Stimulated activated CD4-positive, alpha-beta T cell treated with anti-CD3 and anti-CD28 coated beads, TNF-alpha, amount 100 ng/mL, for 1 hour (primary cell): ENCODE results near the gene ADARB2.

Experiments used
- DNase-seq, 3 donors: peaks; one replicate each; pipeline ENCODE4 v3.0.0-alpha.2; 2020; ENCODE audit warnings: low read depth in 3 of 3, low spot score in 1 of 3

The ADARB2 gene

GRCh38 chr10:1508096-1508495 lies 229.2 kb downstream of the ADARB2 start:
- DNase-seq, result no peak

- DNase-seq, result no peak
Observed at GRCh38 chr10:1507436-1507835, 229.9 kb downstream of the ADARB2 start.

GRCh38 chr10:1504940-1505339 lies 232.4 kb downstream of the ADARB2 start:
- DNase-seq, result no peak

- DNase-seq, result no peak
Observed at GRCh38 chr10:1504286-1504685, 233.0 kb downstream of the ADARB2 start.

DNA sequence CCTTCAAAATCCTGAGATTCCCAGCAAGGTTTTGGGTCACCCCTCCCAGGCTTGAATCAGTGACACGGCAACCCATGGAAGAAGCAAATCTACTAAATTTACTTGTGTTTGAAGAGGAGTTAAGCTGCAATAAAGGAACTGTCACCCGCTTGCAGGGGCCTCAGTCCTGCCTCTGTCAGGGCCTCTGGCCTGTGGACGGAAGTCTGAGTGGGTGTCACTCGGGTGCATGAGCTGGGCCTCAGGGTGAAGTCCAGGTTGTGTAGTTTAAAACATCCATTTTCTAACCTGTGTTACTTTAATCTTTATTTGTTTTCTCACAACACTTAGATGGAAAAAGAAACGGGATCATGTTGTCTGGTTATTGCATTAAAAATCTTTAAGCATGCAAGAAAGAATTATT lies 234.9 kb downstream of the ADARB2 start:
- DNase-seq, result no peak

DNA sequence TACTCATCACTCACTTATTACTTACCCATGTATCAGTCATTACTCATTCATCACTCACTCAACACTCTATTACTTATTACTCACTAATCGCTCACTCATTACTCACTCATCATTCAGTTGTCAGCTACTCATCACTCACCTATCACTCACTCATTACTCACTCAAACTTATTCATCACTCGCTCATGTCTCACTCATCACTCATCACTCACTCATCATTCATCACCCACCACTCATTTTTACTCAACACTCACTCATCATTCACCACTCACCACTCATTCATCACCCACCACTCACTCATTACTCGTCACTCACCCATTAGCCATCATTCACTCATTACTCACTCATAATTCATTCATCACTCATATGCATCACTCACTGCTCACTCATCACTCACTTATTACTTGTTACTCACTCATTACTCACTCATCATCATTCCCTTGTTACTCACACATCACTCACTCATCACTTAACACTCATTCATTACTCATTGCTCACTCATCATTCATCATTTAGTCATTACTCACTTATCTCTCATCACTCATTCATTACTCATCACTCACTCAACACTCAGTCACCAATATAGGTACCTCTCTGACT lies 237.9 kb downstream of the ADARB2 start:
- DNase-seq, result no peak

DNA sequence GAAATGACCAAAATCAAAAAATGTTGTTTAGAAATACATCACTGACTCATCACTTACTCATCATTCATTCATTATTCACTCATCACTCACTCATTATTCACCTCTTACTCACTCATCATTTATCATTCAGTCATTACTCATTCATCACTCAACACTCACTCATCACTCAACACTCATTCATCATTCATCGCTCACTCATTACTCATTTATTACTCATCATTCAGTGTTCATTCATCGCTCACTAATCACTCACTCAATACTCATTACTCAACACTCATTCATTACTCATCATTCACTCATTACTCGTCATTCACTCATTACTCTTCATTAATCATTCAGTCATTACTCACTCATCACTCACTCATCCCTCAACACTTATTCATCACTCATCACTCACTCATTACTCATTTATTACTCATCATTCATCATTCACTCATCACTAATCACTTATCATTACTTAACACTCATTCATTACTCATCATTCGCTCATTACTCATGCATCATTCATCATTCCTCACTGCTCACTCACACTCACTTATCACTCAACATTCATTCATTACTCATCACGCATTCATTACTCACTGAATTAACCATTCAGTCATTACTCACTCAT lies 238.5 kb downstream of the ADARB2 start:
- no peak for DNase-seq

DNA sequence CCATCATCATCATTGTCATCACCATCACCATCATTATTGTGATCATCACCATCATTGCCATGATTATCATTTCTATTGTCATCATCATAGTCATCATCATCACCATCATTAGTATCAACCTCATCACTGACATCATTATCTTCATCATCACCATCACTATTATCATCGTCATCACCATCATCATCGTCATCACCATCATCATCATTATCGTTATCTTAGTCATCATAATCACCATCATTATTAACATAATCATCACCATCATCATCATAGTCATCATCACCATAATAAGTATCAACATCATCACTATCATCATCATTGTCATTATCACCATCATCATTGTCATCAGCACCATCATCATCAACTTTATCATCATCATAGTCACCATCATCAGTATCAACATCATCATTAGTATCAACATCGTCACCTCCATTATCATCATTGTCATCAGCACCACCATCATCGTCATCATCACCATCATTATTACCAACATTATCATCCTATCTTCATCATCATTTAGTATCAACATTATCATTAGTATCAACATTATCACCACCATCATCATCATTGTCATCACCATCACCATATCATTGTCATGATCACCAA lies 241.3 kb downstream of the ADARB2 start:
- no peak for DNase-seq

- DNase-seq, result no peak
Observed at GRCh38 chr10:1492641-1493040, 244.7 kb downstream of the ADARB2 start.

GRCh38 chr10:1491901-1492300 lies 245.4 kb downstream of the ADARB2 start:
- DNase-seq, result no peak

- DNase-seq, result no peak
Observed at GRCh38 chr10:1489801-1490200, 247.5 kb downstream of the ADARB2 start.

DNA sequence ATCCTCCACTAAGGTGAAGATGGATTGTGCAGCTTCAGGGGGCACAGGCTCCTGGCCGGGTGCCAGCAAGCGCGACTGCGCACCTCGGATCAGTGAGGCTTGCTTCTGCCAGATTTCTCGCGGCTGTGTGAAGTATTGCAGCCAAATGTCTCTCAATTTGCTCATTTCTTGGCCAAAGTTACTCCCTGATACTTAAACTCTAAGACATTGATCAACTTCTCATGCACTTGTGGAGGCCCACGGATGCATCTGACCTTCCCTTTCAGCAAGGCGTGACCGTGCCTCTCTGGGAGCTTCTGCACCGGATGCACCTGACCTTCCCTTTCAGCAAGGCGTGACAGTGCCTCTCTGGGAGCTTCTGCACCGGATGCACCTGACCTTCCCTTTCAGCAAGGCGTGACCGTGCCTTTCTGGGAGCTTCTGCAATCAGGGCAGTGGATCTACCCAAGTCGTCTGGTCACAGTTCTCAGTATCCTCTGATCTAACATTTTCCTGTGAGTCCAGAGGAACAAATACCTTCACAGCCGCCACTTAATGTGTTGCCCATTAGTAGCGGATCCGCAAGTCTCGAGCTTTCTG lies 248.3 kb downstream of the ADARB2 start:
- DNase-seq, result no peak

DNA sequence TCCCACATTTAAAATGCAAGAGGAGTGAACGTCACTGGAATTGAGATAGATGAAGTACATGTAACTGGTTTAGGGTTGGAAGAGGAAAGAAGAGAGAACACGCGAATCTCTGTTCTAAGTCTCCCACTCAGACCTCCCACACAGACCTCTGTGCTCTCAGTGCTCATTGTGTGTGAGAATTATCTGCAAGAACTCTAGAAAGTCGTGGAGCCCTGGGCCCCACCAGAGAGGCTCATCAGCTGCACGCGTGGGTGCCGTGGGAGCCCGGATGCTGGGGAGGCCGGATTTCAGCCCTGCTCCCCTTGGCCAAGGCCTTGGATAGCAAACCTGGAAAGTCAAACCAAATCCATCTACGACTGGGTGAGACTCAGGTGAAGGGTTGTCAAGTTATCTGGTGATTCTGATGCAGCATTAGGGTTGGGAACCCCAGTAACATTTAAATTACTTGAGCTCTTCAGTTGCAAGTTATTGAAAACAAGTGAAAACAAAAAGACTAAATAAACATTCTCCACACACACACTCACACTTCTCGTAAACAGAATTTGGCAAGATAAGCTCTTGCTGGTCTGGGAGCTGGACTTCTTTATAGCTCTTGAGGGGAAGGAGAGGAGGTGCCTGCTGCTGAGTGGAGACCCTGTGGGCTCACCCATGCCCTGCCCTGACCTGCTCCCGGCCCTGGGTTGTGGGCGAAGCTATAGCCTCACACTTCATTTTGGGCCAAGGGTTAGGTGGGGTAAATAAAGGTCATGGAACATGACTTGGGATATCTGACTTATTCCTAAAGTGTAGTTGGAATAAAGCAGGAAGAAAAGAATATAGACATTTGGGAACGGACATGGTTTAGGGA lies 250.3 kb downstream of the ADARB2 start:
- DNase-seq, result no peak

DNA sequence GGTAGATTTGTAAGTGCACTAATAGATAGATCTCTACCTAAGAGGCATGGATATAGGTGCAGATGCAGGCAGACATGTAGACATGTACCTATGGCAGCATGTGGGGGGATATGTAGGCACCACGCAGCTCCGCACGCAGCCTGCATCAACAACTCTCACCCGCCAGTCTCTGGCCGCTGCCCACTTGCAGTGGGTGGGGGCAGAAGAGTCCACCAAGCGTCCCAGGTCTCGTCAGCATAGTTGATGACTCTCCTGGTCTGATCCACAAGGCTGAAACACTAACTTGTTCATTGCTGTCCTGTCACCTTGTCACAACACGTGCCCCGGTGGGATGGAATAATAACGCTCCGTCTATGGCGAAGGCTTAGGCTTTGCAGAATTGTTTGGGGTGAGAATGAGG lies 252.0 kb downstream of the ADARB2 start:
- DNase-seq, result no peak

- DNase-seq, result no peak
Observed at GRCh38 chr10:1483826-1484225, 253.5 kb downstream of the ADARB2 start.

DNA sequence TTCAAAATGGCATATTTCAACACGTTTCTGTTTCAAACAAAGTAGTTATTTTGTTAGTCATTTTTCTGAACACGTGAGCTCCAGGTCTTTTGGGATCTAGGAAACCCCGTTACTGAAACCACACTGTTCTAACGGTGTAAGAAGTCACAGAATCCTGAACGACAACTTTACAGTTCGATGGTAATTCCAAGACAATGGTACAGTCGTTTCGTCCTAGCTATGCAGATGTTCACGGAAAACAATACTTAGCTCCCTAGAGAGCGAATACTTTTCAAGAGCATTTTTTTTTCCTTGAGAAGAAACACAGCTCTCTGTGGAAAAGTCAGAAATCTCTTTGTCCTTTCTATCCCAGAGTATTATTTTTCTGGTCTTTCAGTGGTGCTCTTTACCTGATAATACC lies 254.1 kb downstream of the ADARB2 start:
- DNase-seq, result no peak

DNA sequence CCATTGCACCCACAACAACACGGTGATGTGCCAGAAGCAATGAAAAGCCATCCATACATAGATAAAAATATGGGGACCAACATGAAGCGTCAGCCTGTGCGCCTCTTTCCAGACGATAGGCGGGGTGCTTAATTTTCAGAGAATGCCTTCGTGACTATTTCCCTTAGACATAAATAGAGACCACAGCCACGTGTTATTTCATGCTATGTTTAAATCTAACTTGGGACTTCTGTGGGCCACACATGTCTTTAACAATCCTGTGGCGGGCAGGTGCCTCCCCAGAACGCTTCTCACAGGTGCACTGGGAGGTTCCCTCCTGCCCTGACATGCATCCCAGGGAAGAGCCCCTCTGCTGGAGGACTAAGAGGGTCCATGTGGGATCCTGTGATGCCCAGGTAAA lies 259.7 kb downstream of the ADARB2 start:
- DNase-seq, result no peak

DNA sequence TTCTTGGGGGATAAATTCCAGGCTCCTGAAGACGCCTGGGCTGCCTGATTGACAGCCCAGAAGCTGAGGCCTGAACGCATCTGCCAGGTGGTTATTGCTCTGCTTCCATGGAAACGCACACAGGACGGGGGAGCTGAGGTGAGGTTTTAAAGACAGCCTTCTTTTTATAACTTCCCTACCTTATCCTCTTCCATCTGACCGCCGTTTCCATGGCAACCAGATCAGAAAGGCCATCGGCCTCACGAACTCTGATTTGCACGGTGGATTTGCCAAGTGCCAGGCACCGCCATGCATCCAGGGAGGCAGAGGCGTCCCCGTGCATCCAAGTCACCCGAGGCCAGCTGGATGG lies 260.9 kb downstream of the ADARB2 start:
- DNase-seq, result no peak

DNA sequence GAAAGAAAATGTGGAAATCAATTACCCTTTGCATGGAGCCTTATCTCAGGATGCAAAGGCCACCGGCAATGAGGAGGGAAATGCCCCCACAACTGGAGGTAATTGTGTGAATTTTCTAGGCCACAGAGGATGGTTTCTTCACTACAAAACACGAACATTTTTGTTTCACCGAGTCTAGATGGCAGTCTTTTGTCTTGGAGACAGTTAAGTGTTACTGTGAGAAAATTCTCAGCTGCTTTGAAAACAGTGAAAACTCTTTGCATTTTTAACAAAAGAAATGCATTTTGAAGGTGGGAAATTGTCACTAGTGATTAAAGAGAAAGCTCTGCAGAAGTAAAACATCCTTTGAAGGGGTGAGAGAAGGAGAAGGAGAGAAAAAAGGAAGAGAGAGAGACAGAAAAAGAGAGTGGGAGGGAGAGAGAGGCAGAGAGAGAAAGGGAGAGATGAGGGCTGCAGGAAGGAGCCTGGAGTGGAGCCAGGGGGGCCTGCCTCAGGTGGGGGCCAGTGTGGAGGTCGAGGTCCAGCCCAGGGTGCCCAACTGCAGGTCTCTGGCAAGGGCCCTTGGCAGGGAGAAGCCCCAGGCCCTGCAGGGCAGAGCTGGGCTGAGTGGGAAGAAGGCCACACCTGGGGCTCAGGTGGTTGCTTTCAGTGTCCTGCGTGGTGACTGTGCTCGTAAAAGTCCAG lies 261.4 kb downstream of the ADARB2 start:
- DNase-seq, result no peak

DNA sequence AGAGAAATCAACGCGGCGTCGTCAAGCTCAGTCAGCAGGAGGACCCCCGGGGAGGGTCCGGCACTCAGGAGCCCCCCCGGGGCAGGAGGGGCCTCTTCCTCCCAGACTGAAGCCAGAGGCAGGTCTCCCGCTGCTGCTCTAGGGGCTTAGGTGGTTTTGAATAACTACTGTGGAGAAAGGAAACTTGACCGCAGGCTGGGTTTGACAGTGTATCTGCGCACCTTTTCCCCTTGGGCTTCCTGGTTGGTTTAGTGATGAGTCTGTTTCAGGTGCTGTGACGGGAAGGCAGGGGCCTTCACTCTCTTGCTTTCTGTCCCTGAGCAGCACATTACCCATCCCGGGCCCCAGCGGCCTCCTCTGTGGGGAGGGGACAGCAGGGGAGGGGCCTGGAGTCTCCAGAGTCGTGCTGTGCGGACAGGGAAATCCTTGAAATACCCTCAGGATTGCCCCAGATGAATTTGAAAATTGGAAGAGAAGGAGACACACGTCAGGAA lies 262.2 kb downstream of the ADARB2 start:
- no peak for DNase-seq
